HepG2 (cell line): ENCODE measurements around the gene GAPDH. TPM values are rescaled to one million over a fixed set of nuclear protein-coding genes. Genes with fewer than 3 reads are reported as not detected.

Source experiments
- ARNTL ChIP-seq: sonication (generic); formaldehyde crosslinking; IDR thresholded peaks from 2 replicates; pipeline ENCODE4 v1.4.0; 2020; ENCODE audit warnings: mild to moderate bottlenecking, missing genetic modification reagents
- LBX2 ChIP-seq: sonication (generic); formaldehyde crosslinking; IDR thresholded peaks from 2 replicates; pipeline ENCODE4 v1.5.0; 2020; ENCODE audit warnings: missing genetic modification reagents, mild to moderate bottlenecking, borderline replicate concordance
- MXD4 ChIP-seq: IDR thresholded peaks from 2 replicates; pipeline ENCODE4 v1.6.1; 2016; ENCODE audit warnings: mild to moderate bottlenecking, missing biosample characterization, missing genetic modification reagents
- NCOA2 ChIP-seq: sonication (generic); formaldehyde crosslinking; IDR thresholded peaks from 2 replicates; pipeline ENCODE4 v1.8.0; 2022; ENCODE audit warnings: inconsistent platforms
- PHF5A ChIP-seq: IDR thresholded peaks from one replicate; pipeline ENCODE4 v1.6.1; 2018; ENCODE audit warnings: low read depth, missing genetic modification reagents; ENCODE audit not compliant: unreplicated experiment
- POLR2AphosphoS5 ChIP-seq: IDR thresholded peaks from 2 replicates; pipeline ENCODE4 v1.6.1; 2012; ENCODE audit warnings: low read depth, low read length
- SAFB2 ChIP-seq: sonication (generic); formaldehyde crosslinking; IDR thresholded peaks from 2 replicates; pipeline ENCODE4 v1.5.1; 2020; ENCODE audit warnings: missing genetic modification reagents, low read depth, mild to moderate bottlenecking, borderline replicate concordance
- TAF1 ChIP-seq: sonication (generic); formaldehyde crosslinking; IDR thresholded peaks from 2 replicates; pipeline ENCODE4 v1.4.0; 2020; ENCODE audit warnings: missing genetic modification reagents
- ZBTB2 ChIP-seq: sonication (generic); formaldehyde crosslinking; IDR thresholded peaks from 2 replicates; pipeline ENCODE4 v1.8.0; 2022; ENCODE audit warnings: low read depth, missing genetic modification reagents
- ZFP37 ChIP-seq: sonication (generic); formaldehyde crosslinking; IDR thresholded peaks from 2 replicates; pipeline ENCODE4 v1.4.0; 2020; ENCODE audit warnings: missing genetic modification reagents, borderline replicate concordance
- ZIK1 ChIP-seq: sonication (generic); formaldehyde crosslinking; IDR thresholded peaks from 2 replicates; pipeline ENCODE4 v1.5.0; 2020; ENCODE audit warnings: mild to moderate bottlenecking, low read depth, missing genetic modification reagents, borderline replicate concordance
- ZMYM4 ChIP-seq: sonication (generic); formaldehyde crosslinking; IDR thresholded peaks from 2 replicates; pipeline ENCODE4 v1.8.1; 2023; ENCODE audit warnings: mild to moderate bottlenecking, missing genetic modification reagents
- ZNF3 ChIP-seq: IDR thresholded peaks from 2 replicates; pipeline ENCODE4 v1.7.0; 2017; ENCODE audit warnings: inconsistent platforms
- ZNF331 ChIP-seq: sonication (generic); formaldehyde crosslinking; IDR thresholded peaks from 2 replicates; pipeline ENCODE4 v1.4.0; 2020; ENCODE audit warnings: missing genetic modification reagents
- ZNF333 ChIP-seq: sonication (generic); formaldehyde crosslinking; IDR thresholded peaks from 2 replicates; pipeline ENCODE4 v1.4.0; 2020; ENCODE audit warnings: mild to moderate bottlenecking, missing genetic modification reagents, borderline replicate concordance
- ZNF562 ChIP-seq: sonication (generic); formaldehyde crosslinking; IDR thresholded peaks from 2 replicates; pipeline ENCODE4 v1.8.0; 2022; ENCODE audit warnings: missing genetic modification reagents, borderline replicate concordance
- ZNF770 ChIP-seq: sonication (generic); formaldehyde crosslinking; IDR thresholded peaks from 2 replicates; pipeline ENCODE4 v1.5.0; 2020; ENCODE audit warnings: mild to moderate bottlenecking, missing genetic modification reagents
- ZNF816 ChIP-seq: sonication (generic); formaldehyde crosslinking; IDR thresholded peaks from 2 replicates; pipeline ENCODE4 v1.8.0; 2022; ENCODE audit warnings: missing genetic modification reagents, mild to moderate bottlenecking, borderline replicate concordance
- ZSCAN21 ChIP-seq: sonication (generic); formaldehyde crosslinking; IDR thresholded peaks from 2 replicates; pipeline ENCODE4 v1.8.0; 2022; ENCODE audit warnings: mild to moderate bottlenecking, missing genetic modification reagents, moderate library complexity, borderline replicate concordance
- polyA plus RNA-seq, 8 experiments: library from polyadenylated mRNA; depleted of rRNA in 3 of 8; stranded (reverse) in 7 of 8; unstranded in 1 of 8; fragments of >200 nt; fragmentation: Illumina TruSeq in 4 of 8; extraction: Trizol in 4 of 8; gene quantifications; 2 replicates each; pipeline versions ENCODE4 v1.2.1 to v1.2.3, GENCODE V29; 2011 to 2016; ENCODE audit warnings: low read depth in 4 of 8, missing spikeins in 1 of 8, mixed read lengths in 1 of 8; ENCODE audit not compliant: insufficient read depth in 1 of 8
- total RNA-seq, 5 experiments: library from RNA; depleted of rRNA; stranded (reverse); fragments of >200 nt; fragmentation: Illumina TruSeq; extraction: Trizol; gene quantifications; 2 replicates each; pipeline ENCODE4 v1.2.3, GENCODE V29; 2016; ENCODE audit warnings: low read depth in 1 of 5
- TF ChIP-seq, protein P1 (sequence below): IDR thresholded peaks from 2 replicates; pipeline ENCODE4 v1.6.1; 2016; ENCODE audit warnings: mild to moderate bottlenecking
- TF ChIP-seq, protein P2 (sequence below): sonication (generic); formaldehyde crosslinking; IDR thresholded peaks from 2 replicates; pipeline ENCODE4 v1.4.0; 2020; ENCODE audit warnings: missing genetic modification reagents

The GAPDH gene
- total and polyA plus RNA-seq, 2 of the 13 experiments (the other 11 are each of a cell fraction or from before 2014, with no cell fraction given), result 3,038 to 12,722 TPM

DNA sequence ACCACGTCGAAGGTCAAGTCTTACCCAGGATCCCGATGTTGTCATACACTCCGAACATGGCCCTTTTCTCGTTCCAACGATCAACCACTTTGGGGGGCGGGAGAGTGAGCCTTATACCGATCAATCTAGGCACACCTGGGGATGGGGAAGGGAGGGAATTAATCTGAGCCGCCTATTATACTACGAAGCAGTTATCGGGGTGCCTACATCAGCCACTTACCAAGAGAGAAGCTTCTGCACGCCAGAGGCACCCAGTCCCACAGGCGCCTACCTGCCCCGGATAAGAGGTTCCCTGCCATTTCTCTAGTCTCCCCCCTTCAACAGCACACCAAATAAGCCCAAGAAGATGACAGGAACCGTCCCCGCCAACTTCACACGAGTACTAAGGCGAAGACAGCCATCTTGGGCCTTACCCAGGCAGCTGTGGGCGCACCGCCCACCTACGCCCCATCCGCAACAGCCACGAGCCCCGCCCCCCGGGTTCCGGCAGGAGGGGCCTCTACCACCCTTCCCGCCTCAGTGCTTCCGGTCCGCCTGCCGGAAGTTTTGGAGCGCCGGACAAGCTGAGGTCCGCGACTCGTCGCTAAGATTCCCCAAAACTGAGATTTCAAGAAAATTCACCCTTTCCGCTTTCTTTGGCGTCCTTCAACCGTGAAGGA is 41.4 kb upstream of the GAPDH start, which contains the start of gene MRPL51 (continued):
- TF ChIP-seq, protein P1, sequence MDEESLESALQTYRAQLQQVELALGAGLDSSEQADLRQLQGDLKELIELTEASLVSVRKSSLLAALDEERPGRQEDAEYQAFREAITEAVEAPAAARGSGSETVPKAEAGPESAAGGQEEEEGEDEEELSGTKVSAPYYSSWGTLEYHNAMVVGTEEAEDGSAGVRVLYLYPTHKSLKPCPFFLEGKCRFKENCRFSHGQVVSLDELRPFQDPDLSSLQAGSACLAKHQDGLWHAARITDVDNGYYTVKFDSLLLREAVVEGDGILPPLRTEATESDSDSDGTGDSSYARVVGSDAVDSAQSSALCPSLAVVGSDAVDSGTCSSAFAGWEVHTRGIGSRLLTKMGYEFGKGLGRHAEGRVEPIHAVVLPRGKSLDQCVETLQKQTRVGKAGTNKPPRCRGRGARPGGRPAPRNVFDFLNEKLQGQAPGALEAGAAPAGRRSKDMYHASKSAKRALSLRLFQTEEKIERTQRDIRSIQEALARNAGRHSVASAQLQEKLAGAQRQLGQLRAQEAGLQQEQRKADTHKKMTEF (CRISPR knock-in tag), result peak; percentile 53
- TF ChIP-seq ZBTB2 (no peak), ZNF562 (no peak), SAFB2 (CRISPR knock-in tag) (0 out of 2 replicates have a peak, but pooled peaks have one; percentile 66), LBX2 (CRISPR knock-in tag) (peak; percentile 40; the same call in 1 of the 2 replicates), ZNF331 (CRISPR knock-in tag) (0 out of 2 replicates have a peak, but pooled peaks have one; percentile 8), ZNF816 (CRISPR knock-in tag) (0 out of 2 replicates have a peak, but pooled peaks have one; percentile 8), ZSCAN21 (CRISPR knock-in tag) (no peak), ZMYM4 (CRISPR knock-in tag) (peak; percentile 61), PHF5A (CRISPR knock-in tag) (no peak), ZNF333 (peak; percentile 46; the same call in 1 of the 2 replicates), ZNF770 (CRISPR knock-in tag) (no peak), NCOA2 (CRISPR knock-in tag) (no peak), ZNF3 (CRISPR knock-in tag) (no peak), ZIK1 (CRISPR knock-in tag) (no peak), POLR2AphosphoS5 (peak; percentile 95), TAF1 (CRISPR knock-in tag) (peak; percentile 82), MXD4 (0 out of 2 replicates have a peak, but pooled peaks have one; percentile 66), ZFP37 (CRISPR knock-in tag) (0 out of 2 replicates have a peak, but pooled peaks have one; percentile 11), ARNTL (CRISPR knock-in tag) (no peak)
- TF ChIP-seq, protein P2, sequence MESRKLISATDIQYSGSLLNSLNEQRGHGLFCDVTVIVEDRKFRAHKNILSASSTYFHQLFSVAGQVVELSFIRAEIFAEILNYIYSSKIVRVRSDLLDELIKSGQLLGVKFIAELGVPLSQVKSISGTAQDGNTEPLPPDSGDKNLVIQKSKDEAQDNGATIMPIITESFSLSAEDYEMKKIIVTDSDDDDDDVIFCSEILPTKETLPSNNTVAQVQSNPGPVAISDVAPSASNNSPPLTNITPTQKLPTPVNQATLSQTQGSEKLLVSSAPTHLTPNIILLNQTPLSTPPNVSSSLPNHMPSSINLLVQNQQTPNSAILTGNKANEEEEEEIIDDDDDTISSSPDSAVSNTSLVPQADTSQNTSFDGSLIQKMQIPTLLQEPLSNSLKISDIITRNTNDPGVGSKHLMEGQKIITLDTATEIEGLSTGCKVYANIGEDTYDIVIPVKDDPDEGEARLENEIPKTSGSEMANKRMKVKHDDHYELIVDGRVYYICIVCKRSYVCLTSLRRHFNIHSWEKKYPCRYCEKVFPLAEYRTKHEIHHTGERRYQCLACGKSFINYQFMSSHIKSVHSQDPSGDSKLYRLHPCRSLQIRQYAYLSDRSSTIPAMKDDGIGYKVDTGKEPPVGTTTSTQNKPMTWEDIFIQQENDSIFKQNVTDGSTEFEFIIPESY (CRISPR knock-in tag), result no peak
